Psoas muscle (tissue), 8 donors: ENCODE measurements around the gene MTCL1. TPM values are rescaled to one million over a fixed set of nuclear protein-coding genes. Genes with fewer than 3 reads are reported as not detected.

ENCODE experiments used
- ATAC-seq, 4 donors: fragments of 200-7000 bp; cut with Tn5 transposase; one replicate each; pipeline ENCODE4 v1.9.1; 2020; ENCODE audit warnings: moderate library complexity in 3 of 4, mild to moderate bottlenecking in 2 of 4
- DNase-seq, 2 donors: peaks; one replicate each; pipeline ENCODE4 v3.0.0-alpha.2; 2020
- H3K27ac ChIP-seq: fragments of 200-600 bp; one replicate; pipeline ENCODE4 v1.8.0; 2022
- H3K27me3 ChIP-seq, 3 donors: fragments of 200-600 bp in 1 of 3; one replicate each; pipeline versions ENCODE4 v1.6.1 to v1.8.0; 2013 to 2022; ENCODE audit warnings: low read length in 2 of 3, mild to moderate bottlenecking in 2 of 3, moderate library complexity in 1 of 3; ENCODE audit not compliant: insufficient read depth in 3 of 3
- H3K36me3 ChIP-seq, 2 donors: fragments of 200-600 bp in 1 of 2; one replicate each; pipeline versions ENCODE4 v1.6.1 to v1.8.0; 2013 to 2022; ENCODE audit warnings: low read depth in 1 of 2, mild to moderate bottlenecking in 1 of 2, moderate library complexity in 1 of 2; ENCODE audit not compliant: insufficient read depth in 1 of 2
- H3K4me1 ChIP-seq: fragments of 200-600 bp; one replicate; pipeline ENCODE4 v1.8.0; 2022
- H3K4me3 ChIP-seq: fragments of 200-600 bp; one replicate; pipeline ENCODE4 v1.8.0; 2022; ENCODE audit warnings: mild to moderate bottlenecking
- H3K9me3 ChIP-seq: fragments of 200-600 bp; one replicate; pipeline ENCODE4 v1.8.0; 2022
- CTCF ChIP-seq: fragments of 200-600 bp; IDR thresholded peaks from one replicate; pipeline ENCODE4 v1.8.0; 2022; ENCODE audit warnings: antibody characterized with exemption
- WGBS, 3 donors: extraction: QIAGEN DNeasy Blood & Tissue Kit; methylation state at CpG; one replicate each; pipeline versions ENCODE4 v1.1.6 to v1.1.7; 2013; 5-methylcytosine and 5-hydroxymethylcytosine counted together
- intact Hi-C, 2 donors: fragments of 100-400 bp; cut with DNase I; formaldehyde crosslinking; loops; one replicate each; pipeline versions ENCODE4 v1.11.0 to v1.14.2; 2022
- polyA plus RNA-seq, 3 donors: library from polyadenylated mRNA; stranded (reverse); fragments of 200-250 nt; gene quantifications; one replicate each; pipeline ENCODE4 v1.2.3, GENCODE V29; 2013
- total RNA-seq, 4 donors: library from RNA; stranded (reverse); fragmentation: NEBNext Ultra II Directional in 2 of 4; extraction: Animal tissue kit (Norgen Biotek cat#: 25700) in 2 of 4; gene quantifications; one replicate each; pipeline versions ENCODE4 v1.2.1 to v1.2.4, GENCODE V29; 2021 to 2023
- donor health status: healthy with polysubstance abuse.
- donor health status: DM: no; HTN: no; CAD: no; lungs with moderate emphysema.
- donor health status: Bipolar disorder and iron deficiency.
- donor health status: healthy.
- donor health status: DM: yes; HTN: yes; CAD: no.
- donor health status: DM: no; HTN: no; CAD: no.
- donor health status: DM: no; HTN: no; CAD: no.
- donor health status: DM: yes; HTN: yes; CAD: no.

The MTCL1 gene
- total and polyA plus RNA-seq, 7 donors: 1.3 to 5.3 (median 3.0) TPM

GRCh38 chr18:8831112-8831511 is 125.8 kb downstream of the MTCL1 start:
- no peak overlapping the region for H3K27ac ChIP-seq
- peaks cover 9% of the 10 kb centered on the region for H3K4me1 ChIP-seq
- DNase-seq: no peak
- intact Hi-C loops: loop anchor here in 1 of 2 donors (10.0 kb wide), 2 partner anchors 126 to 154 kb away; partner anchors contain the start of gene MTCL1
- no peak overlapping the region for H3K4me3 ChIP-seq
- no peaks in the 10 kb centered on the region for H3K36me3 ChIP-seq
- 91 to 94% (median 92%) methylated on average over 3 of the region's 3 CpGs for WGBS, 3 donors
- H3K27me3 ChIP-seq: no peaks in the 10 kb centered on the region
- no peak for TF ChIP-seq CTCF
- no peak for ATAC-seq
- no peaks in the 10 kb centered on the region for H3K9me3 ChIP-seq

DNA sequence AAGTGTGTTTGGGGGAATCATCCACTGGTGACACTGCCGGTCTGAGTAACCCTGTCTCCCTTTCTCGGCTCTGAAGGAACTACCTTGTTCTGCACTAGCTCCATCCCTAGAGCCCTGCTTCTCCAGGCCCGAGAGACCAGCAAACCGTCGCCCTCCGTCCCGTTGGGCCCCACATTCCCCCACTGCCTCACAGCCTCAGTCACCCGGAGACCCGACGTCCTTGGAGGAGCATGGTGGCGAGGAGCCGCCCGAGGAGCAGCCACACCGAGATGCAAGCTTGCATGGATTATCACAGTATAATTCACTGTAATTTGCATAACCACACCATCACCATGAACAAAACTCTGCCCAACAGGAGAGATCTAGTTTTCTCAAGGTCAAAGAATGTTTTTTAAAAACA is 126.2 kb downstream of the MTCL1 start:
- no peak for TF ChIP-seq CTCF
- H3K4me3 ChIP-seq: no peak overlapping the region
- no peaks in the 10 kb centered on the region for H3K36me3 ChIP-seq
- no peak for DNase-seq
- no peaks in the 10 kb centered on the region for H3K27me3 ChIP-seq
- intact Hi-C loops: loop anchor here in 1 of 2 donors (10.0 kb wide), 2 partner anchors 127 to 153 kb away; partner anchors contain the start of gene MTCL1
- H3K27ac ChIP-seq: no peak overlapping the region
- 96 to 97% (median 97%) methylated on average over 14 of the region's 14 CpGs for WGBS, 3 donors
- ATAC-seq: no peak
- peaks cover 9% of the 10 kb centered on the region for H3K4me1 ChIP-seq
- H3K9me3 ChIP-seq: no peaks in the 10 kb centered on the region

DNA sequence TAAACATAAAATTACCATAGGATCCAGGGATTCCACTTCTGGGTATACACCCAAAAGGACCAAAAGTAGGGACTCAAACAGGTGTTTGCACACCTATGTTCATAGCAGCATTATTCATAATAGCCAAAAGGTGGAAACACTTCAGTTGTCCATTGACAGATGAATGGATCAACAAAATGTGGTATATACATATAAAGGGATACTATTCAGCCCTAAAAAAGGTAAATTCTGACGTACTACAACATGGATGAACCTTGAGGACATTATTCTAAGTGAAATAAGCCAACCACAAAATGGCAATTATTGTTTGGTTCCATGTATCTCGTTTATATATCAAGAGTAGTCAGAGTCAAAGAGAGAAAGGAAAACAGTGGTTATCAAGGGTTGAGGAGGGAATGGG is 128.1 kb downstream of the MTCL1 start:
- no peak for TF ChIP-seq CTCF
- ATAC-seq: no peak
- 88 to 91% (median 91%) methylated on average over 2 of the region's 2 CpGs for WGBS, 3 donors
- Histone ChIP-seq H3K36me3 (no peaks in the 10 kb centered on the region), H3K4me3 (no peak overlapping the region), H3K4me1 (peaks cover 9% of the 10 kb centered on the region), H3K27ac (no peak overlapping the region), H3K9me3 (no peaks in the 10 kb centered on the region), H3K27me3 (no peaks in the 10 kb centered on the region)
- intact Hi-C loops: loop anchor here in 1 of 2 donors (10.0 kb wide), 2 partner anchors 129 to 151 kb away; partner anchors contain the start of gene MTCL1
- no peak for DNase-seq

DNA sequence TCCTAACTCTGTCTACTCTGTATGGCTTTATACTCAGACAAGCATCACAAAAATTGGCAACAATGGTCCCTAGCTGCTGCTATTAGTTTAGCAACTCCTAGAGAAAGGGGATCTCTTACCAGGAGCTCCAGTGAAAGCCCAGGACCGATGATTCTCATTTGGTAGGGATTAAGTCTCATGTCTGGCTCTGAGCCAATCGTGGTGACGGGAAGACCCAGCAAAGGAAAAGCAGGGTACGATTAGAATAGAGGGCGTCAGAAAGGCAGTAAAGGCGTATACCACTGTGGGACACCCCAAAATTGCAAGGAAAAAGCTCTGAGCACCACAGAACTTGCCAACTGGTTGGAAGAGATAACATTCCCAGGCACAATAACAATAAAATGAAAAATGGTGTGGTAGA is 129.5 kb downstream of the MTCL1 start:
- TF ChIP-seq CTCF: no peak
- intact Hi-C loops: loop anchor here in 1 of 2 donors (10.0 kb wide), 2 partner anchors 130 to 150 kb away; partner anchors contain the start of gene MTCL1
- Histone ChIP-seq H3K27me3 (no peaks in the 10 kb centered on the region), H3K27ac (peak overlapping the region; percentile 58), H3K4me1 (peaks cover 9% of the 10 kb centered on the region), H3K36me3 (no peaks in the 10 kb centered on the region), H3K4me3 (no peak overlapping the region), H3K9me3 (no peaks in the 10 kb centered on the region)
- DNase-seq (no peak), ATAC-seq (peak in 1 of 4 donors; percentile 18)
- WGBS, 3 donors: 21 to 32% (median 22%) methylated on average over 6 of the region's 6 CpGs

GRCh38 chr18:8835521-8835953 is 130.2 kb downstream of the MTCL1 start:
- peak; percentile 35 to 63 for DNase-seq
- Histone ChIP-seq H3K9me3 (no peaks in the 10 kb centered on the region), H3K4me3 (no peak overlapping the region), H3K36me3 (no peaks in the 10 kb centered on the region), H3K4me1 (peaks cover 9% of the 10 kb centered on the region), H3K27me3 (no peaks in the 10 kb centered on the region), H3K27ac (peak overlapping the region; percentile 60)
- intact Hi-C loops: loop anchor here in 1 of 2 donors (10.0 kb wide), 2 partner anchors 131 to 149 kb away; partner anchors contain the start of gene MTCL1
- WGBS, 3 donors: 20 to 35% (median 23%) methylated on average over 3 of the region's 3 CpGs
- no peak for TF ChIP-seq CTCF
- peak; percentile 96 to 98 (median 96) for ATAC-seq
